ENCODE data around the gene RPS27A. TPM values are rescaled to one million over a fixed set of nuclear protein-coding genes. Genes with fewer than 3 reads are reported as not detected.

Gene RPS27A
- total and polyA plus RNA-seq, 2 donors (not counting 3 experiments of a cell fraction or from before 2014, with no cell fraction given) = 926 to 1,136 TPM

Other genes starting within 250 kb of the RPS27A start
- 472 and 486 TPM in 2 replicates for gene RTN4, start 182.2 kb upstream of the RPS27A start, total RNA-seq
- 195 and 253 TPM in 2 replicates for gene RTN4, start 182.2 kb upstream of the RPS27A start, polyA plus RNA-seq
- gene CLHC1, start 395 bp upstream of the RPS27A start, total RNA-seq = 10.2 and 12.3 TPM in 2 replicates
- 2.0 and 2.4 TPM in 2 replicates for gene CLHC1, start 395 bp upstream of the RPS27A start, polyA plus RNA-seq
- 26.8 and 26.9 TPM in 2 replicates for gene MTIF2, start 36.5 kb downstream of the RPS27A start, total RNA-seq
- gene MTIF2, start 36.5 kb downstream of the RPS27A start, polyA plus RNA-seq = 7.0 and 9.3 TPM in 2 replicates
- 76.8 and 77.4 TPM in 2 replicates for gene CCDC88A, start 187.2 kb downstream of the RPS27A start, total RNA-seq
- gene CCDC88A, start 187.2 kb downstream of the RPS27A start, polyA plus RNA-seq = 14.8 and 21.1 TPM in 2 replicates

All from endothelial cell of umbilical vein (primary cell).